ENCODE data around the gene ARHGAP42.

ARHGAP42 gene

GRCh38 chr11:100914415-100915110 lies 227.5 kb downstream of the ARHGAP42 start:
- no peak for DNase-seq (ENCODE audit: low read depth in 2 of 2)

- DNase-seq (ENCODE audit: low read depth in 2 of 2), result no peak
Observed at GRCh38 chr11:100918551-100919500, 231.7 kb downstream of the ARHGAP42 start.

GRCh38 chr11:100920593-100920992 lies 233.5 kb downstream of the ARHGAP42 start:
- no peak for DNase-seq (ENCODE audit: low read depth in 2 of 2)

- DNase-seq (ENCODE audit: low read depth in 2 of 2), result no peak
Observed at GRCh38 chr11:100922121-100922520, 235.0 kb downstream of the ARHGAP42 start.

DNA sequence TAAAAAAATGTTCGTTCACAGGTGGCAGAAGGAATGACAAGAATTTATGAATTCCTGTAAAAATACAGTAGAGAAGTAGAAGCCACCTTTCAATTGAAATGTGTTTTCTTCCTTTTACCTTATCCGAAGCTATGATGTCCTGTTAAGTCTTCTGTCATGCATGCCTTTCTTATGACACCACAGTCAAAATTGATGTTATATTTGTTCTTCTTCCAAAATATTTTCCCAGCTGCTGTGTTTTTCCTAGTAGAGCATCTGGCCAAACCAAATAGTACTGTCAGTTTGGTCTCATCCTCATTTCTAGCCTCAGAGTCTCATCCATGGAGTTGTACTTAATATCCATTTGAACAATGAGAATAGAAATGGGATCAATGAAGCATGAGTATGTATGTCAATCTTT lies 236.5 kb downstream of the ARHGAP42 start:
- no peak for DNase-seq (ENCODE audit: low read depth in 2 of 2)

- no peak for DNase-seq (ENCODE audit: low read depth in 2 of 2)
Observed at GRCh38 chr11:100925935-100926334, 238.8 kb downstream of the ARHGAP42 start.

DNA sequence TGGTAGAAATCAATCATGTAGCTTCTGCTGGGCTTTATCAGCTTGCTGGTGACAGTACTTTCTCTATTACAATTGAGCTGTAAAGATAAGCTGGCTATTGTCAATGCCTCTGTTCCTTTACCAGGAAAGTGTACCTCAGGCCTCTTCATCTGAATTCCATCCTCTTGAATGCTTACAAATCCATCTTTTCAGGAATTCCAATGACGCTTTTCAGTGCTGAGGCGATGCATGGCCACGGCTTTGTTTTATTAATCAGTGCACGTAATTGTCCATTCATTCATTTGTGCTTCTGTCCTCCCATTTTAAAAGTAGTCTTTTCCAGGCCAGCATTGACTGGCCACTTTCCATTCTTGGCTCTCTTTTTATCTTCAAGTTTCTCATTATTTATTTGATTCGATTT lies 240.5 kb downstream of the ARHGAP42 start:
- no peak for DNase-seq (ENCODE audit: low read depth in 2 of 2)

DNA sequence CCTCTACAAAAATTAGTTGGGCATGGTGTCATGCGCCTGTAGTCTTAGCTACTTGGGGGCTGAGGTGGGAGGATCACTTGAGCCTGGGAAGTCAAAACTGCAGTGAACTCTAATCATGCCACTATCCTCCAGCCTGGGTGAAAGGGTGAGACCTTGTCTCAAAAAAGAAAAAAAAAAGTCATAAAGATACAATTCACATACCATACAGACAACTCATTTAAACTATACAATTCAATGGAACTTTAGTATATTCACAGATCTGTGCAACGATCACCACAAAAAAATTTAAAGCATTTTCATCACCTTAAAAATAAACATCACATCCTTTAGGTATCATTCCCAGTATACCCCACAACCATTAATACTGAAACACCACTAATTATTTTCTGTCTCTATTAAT lies 241.3 kb downstream of the ARHGAP42 start:
- DNase-seq (ENCODE audit: low read depth in 2 of 2), result no peak

DNA sequence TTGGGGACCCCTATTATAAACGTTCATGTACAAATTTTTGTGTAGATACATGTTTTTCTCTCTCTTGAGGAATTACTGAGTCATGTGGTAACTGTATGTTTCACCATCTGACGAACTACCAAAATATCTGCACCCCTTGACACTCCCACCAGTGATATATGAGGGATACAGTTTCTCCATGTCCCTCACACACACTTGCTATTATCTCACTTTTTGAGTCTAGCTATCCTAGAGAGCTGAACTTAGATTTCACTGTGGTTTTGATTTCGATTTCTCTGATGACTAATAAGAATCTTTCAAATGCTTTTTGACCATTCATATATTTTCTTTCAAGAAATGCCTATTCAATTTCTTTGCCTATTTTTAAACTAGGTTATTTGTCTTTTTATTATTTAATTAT lies 242.3 kb downstream of the ARHGAP42 start:
- DNase-seq (ENCODE audit: low read depth in 2 of 2), result no peak

DNA sequence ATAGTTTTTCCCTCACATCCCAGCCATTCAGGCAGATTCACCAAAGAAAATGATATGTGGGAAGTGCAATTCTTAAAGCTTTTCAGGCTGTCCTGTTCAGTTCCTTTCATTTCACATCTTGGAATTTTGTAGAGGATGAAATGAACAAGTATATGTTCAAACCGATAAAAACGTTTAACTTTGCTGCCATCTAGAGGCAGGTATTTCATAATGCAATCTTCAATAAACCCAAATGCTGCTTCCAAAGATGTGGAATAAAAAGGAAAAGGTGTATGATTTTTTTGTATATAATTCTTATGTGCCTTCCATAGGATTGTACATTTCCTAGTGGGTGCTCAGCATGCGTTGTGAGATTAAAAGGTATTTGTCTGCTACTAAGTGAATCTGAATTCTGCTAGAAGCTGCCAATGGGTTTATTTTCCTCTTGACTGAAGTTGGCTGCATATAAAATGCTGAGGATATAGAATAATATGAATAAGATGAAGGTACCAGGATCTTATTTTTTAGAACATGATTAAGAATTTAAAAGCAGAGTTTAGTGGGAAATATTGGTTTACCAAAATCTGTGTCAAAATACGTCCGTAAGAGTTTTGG lies 243.2 kb downstream of the ARHGAP42 start:
- no peak for DNase-seq (ENCODE audit: low read depth in 2 of 2)

GRCh38 chr11:100932474-100933100 lies 245.5 kb downstream of the ARHGAP42 start:
- no peak for DNase-seq (ENCODE audit: low read depth in 2 of 2)

DNA sequence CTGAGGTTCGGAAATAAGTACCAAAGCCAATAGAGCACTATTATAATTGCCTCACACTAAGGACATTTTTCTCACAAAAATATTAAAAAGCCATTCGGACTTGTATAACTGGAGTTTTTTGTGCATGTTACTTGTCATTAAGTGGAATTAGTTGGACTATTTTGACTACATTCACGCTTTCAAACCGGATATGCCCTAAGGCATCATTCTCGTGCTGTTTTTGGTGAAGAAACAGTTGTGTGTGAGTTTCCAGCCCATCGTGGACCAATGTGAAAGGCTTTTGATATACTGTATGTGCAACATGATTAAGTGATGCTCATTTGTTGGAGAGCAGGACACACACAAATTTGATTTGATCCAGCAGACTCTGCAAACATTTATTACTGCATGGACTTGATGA lies 249.7 kb downstream of the ARHGAP42 start:
- no peak for DNase-seq (ENCODE audit: low read depth in 2 of 2)

- no peak for DNase-seq (ENCODE audit: low read depth in 2 of 2)
Observed at GRCh38 chr11:100939571-100939970, 252.5 kb downstream of the ARHGAP42 start.

- no peak for DNase-seq (ENCODE audit: low read depth in 2 of 2)
Observed at GRCh38 chr11:100940111-100940510, 253.0 kb downstream of the ARHGAP42 start.

DNA sequence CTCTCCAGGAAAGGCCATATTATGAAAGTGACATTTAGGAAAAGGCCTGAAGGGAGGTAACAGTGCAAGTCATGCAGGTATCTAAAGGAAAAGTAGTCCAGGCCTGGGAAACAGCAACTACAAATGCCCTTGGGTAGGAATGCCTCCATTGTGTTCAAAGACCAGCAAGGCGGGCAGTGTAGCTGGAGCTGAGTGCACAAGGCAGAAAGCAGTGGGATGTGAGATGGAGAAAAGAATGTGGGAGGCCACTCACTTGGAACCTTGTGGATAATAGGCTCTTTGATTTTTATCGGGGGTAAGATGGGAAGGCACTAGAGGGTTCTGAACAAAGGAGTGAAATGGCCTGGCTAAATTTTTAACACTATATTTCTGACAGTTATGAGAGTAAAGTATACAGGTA lies 253.9 kb downstream of the ARHGAP42 start:
- no peak for DNase-seq (ENCODE audit: low read depth in 2 of 2)

DNA sequence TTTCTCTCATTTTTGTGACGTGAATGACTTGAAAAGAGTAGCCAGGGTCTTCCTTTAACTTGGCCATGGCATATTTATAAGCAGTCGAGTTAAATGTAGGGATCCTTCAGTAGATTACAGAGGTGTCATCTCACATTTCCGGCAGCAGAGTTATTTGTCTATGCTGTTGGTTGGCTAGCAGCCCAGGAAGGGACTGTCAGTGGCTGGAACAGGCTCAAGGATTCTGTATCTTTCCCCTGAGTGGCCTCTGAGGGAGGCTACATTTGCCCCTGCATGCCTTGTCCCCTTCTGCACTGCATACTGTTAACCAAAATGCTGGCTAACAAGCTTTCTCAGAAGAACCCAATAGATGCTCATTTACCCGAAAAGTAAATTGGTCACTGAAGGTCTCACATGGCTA lies 254.9 kb downstream of the ARHGAP42 start:
- DNase-seq (ENCODE audit: low read depth in 2 of 2), result no peak

- no peak for DNase-seq (ENCODE audit: low read depth in 2 of 2)
Observed at GRCh38 chr11:100948936-100949335, 261.8 kb downstream of the ARHGAP42 start.

GRCh38 chr11:100949443-100949842 lies 262.4 kb downstream of the ARHGAP42 start:
- DNase-seq (ENCODE audit: low read depth in 2 of 2), result no peak

- DNase-seq (ENCODE audit: low read depth in 2 of 2), result no peak
Observed at GRCh38 chr11:100955318-100955717, 268.2 kb downstream of the ARHGAP42 start.

DNA sequence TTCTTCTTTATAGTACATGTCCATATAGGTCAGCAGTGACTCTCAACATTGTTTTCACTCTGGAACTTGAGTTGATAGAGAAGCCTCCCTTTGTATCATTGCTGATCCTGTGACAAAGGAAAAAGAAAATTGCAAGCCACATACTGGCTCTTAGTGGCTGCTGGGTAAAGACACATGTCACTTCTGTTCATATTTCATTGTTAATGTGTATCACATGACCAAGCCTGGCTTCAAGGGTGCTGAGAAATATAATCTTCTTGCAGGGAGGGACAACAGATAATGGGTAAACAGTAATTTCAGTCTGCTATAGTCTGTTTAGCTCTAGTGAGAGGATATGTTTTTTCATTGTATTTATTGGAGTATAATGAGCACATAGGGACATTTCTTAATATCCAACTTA lies 269.3 kb downstream of the ARHGAP42 start:
- DNase-seq (ENCODE audit: low read depth in 2 of 2), result no peak

DNA sequence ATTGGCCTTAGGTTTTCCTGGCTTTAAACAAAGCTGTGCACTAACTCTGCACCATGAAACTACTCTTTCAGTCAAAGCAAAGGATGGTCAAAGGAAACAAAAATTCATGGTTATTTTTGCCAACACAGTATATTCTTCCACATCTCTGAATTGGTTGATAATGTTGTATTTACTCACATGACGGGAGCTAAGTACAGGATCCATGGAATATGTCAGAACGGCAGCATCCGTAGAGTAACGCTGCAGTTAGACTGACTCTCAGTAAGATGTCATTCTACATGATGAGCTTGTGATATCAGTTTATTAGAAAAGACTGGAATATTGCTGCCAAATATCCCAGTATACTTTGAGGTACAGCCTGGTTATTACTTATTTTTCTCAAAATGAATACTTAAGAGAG lies 270.4 kb downstream of the ARHGAP42 start:
- DNase-seq (ENCODE audit: low read depth in 2 of 2), result no peak

DNA sequence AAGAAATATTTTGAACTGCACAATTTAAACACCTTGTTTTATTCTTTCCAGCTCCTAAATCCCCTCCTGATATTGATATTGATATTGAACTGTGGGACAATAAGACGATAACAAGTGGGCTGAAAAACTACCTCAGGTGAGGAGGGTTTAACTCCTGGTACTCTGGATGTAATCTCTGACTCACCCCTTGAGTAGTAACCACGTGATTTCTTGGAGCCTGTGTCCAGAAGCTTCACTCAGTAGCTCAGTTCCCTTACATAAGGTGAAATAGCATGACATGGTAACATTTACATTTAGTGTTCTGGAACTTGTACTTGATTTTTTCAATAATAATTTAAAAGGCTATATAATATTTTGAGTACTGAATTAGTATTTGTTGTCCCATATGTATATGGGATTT lies 274.5 kb downstream of the ARHGAP42 start:
- no peak for DNase-seq (ENCODE audit: low read depth in 2 of 2)

All from stimulated activated CD8-positive, alpha-beta memory T cell treated with anti-CD3 and anti-CD28 coated beads, Interleukin-2, amount 100 ng/mL, for 1 hour (primary cell).